ENCODE data around the gene MGA.

MGA gene

DNA sequence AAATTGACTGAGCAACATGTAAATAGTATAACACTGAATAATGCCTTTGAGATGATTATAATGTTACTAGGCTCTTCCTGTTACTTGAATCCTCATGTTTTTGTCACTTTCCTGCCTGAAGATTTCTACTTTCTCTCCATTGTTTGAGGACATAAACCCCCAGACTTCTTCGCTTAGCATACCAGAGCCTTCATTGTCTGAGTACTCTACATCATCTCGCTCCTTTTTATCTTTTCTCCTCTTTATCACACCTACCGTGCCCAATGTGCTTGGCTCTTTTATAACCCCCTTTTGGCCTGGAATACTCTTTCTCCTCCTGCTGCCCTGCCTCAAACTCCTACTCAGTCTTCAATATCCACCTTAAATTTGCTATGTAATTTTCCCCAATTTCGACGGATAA is 30.3 kb upstream of the MGA start:
- no peak overlapping the region for H3K4me3 ChIP-seq (replicated peaks; ENCODE audit: low read depth, low read length)
- TF ChIP-seq, protein P1, sequence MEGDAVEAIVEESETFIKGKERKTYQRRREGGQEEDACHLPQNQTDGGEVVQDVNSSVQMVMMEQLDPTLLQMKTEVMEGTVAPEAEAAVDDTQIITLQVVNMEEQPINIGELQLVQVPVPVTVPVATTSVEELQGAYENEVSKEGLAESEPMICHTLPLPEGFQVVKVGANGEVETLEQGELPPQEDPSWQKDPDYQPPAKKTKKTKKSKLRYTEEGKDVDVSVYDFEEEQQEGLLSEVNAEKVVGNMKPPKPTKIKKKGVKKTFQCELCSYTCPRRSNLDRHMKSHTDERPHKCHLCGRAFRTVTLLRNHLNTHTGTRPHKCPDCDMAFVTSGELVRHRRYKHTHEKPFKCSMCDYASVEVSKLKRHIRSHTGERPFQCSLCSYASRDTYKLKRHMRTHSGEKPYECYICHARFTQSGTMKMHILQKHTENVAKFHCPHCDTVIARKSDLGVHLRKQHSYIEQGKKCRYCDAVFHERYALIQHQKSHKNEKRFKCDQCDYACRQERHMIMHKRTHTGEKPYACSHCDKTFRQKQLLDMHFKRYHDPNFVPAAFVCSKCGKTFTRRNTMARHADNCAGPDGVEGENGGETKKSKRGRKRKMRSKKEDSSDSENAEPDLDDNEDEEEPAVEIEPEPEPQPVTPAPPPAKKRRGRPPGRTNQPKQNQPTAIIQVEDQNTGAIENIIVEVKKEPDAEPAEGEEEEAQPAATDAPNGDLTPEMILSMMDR (IDR thresholded peaks at IDR 0.05; ENCODE audit: low read length, missing control alignments): no peak
- no peak for DNase-seq (ENCODE audit: low read depth)

DNA sequence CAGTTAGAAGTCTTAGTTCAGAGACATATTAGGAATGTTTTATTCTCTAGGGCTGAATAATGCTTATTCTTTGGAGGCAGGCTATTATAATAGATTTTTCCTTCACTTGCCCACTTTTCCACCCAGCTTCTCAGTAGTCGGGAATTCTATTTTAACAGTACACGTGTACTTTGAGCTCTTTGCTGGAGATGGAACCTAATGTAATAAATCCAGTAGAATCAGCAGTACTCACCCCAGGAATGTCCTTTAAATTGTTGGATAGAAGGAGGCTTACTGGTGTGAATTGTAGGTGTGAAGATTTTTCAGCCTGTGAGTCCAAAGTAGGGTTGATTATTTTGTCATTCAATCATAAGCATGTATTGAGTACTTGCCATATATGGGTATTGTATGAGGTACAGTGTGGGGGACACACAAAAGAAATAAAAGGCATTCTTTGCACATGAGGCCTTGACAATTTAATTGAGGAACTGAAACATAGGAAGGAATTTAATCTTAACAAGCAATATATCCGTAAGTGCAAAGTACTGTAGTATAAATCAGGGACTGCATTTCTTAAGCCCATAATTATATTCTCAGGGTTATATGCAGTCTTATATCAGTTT is 29.5 kb upstream of the MGA start:
- TF ChIP-seq, protein P1 (IDR thresholded peaks at IDR 0.05; ENCODE audit: low read length, missing control alignments): no peak

DNA sequence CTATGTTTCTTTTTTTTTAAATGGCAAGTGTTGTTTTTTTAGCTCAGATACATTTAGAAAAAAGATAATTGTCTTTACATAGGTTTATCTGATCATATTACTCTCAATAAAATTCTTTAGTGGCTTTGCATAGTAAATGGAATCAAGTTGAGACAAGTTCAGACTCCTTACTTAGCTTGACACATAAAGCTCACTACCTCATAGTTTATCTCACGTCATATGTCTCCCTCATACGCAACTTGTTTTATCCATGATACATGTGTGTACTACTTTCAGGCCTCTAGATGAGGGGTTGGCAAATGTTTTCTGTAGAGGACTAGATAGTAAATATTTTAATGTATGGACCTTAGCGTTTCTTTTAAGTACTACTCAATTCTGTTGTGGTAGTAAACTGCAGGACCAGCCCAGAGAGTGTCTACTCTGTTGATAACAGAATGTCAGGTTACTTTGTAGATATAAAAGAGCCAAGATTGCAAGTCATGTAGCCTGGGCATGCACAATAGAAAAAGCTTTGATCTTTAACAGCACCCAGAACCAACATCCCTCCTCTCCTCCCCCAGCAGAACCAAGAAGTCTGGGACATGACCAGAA is 28.2 kb upstream of the MGA start:
- TF ChIP-seq, protein P1 (IDR thresholded peaks at IDR 0.05; ENCODE audit: low read length, missing control alignments): no peak
- DNase-seq (ENCODE audit: low read depth): no peak
- H3K4me3 ChIP-seq (replicated peaks; ENCODE audit: low read depth, low read length): no peak overlapping the region

More for the DNA sequence above, 29.5 kb upstream of the MGA start:
- H3K4me3 ChIP-seq (replicated peaks; ENCODE audit: low read depth, low read length): no peak overlapping the region
- DNase-seq (ENCODE audit: low read depth): no peak

DNA sequence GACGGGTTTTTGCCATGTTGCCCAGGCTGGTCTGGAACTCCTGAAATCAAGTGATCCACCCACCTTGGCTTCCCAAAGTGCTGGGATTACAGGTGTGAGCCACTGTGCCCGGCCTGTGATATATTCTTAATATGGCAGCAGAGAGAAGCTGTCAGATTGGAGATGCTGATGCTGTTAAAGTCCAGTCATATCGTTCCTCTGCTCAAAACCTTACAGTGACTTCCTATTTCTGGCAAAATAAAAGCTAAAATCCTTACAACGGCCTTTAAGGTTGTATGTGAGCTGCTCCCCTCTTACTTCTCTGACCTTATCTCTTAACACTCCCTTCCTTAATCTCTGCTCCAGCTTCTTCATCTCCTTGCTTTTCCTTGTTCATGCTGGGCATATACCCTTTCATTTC is 26.6 kb upstream of the MGA start:
- no peak overlapping the region for H3K4me3 ChIP-seq (replicated peaks; ENCODE audit: low read depth, low read length)
- TF ChIP-seq, protein P1 (IDR thresholded peaks at IDR 0.05; ENCODE audit: low read length, missing control alignments): no peak
- no peak for DNase-seq (ENCODE audit: low read depth)

DNA sequence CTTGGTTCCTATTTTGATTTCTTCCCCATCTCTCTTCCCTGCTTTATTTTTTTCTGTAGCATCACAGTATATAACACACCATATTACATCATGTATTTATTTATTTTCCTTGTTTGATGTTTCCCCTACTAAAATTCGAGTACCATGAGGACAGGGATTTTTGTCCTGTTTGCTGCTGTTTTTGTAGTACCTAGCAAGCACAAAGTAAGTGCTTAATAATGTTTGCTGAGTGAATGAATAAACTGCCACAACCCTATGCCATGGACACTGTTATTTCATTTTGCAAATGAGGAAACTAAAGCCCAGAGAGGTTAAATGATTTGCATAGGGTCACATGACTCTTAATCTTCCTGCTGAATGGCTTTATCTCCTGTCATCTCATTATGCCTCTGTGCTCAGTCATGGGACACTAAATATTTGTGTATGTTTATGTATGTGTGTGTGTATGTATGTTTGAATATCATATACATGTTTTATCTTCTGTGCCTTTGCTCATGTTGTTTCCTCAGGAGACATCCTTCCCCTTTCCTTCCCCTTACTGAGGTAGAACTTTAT is 26.1 kb upstream of the MGA start:
- no peak overlapping the region for H3K4me3 ChIP-seq (replicated peaks; ENCODE audit: low read depth, low read length)
- no peak for DNase-seq (ENCODE audit: low read depth)
- TF ChIP-seq, protein P1 (IDR thresholded peaks at IDR 0.05; ENCODE audit: low read length, missing control alignments): no peak

DNA sequence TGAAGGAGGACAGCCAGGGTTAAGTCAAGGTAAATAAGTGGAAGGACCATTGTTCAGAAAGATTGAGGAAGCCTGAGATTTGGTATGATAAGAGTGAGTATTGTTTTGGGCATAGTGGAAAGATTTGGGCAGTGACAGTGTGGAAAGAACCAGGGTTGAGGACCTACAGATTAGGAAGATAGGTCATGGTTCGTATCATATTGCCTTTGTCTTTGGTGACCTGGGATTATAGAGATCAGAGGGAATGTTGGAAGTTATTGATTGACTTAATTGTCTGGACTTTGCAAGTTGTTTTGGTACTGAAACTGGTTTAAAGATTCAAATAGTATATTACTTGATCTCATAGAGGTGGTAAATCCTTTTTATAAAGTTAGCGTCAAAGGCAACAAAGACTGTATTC is 23.1 kb upstream of the MGA start:
- no peak for DNase-seq (ENCODE audit: low read depth)
- no peak overlapping the region for H3K4me3 ChIP-seq (replicated peaks; ENCODE audit: low read depth, low read length)
- TF ChIP-seq, protein P1 (IDR thresholded peaks at IDR 0.05; ENCODE audit: low read length, missing control alignments): no peak

DNA sequence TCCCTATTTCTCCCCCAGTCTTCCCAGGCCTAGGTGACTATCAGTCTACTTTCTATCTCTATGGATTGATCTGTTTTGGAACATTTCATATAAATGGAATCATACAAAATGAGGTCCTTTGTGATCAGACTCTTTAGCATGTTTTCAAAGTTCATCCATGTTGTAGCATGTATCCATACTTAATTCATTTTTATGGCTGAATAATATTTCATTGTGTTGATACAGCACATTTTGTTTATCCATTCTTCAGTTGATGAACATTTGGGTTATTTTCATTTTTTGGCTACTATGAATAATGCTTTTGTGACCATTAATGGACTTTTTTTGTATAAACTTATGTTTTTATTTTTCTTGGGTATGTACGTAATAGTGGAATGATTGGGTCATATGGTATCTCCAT is 19.2 kb upstream of the MGA start:
- TF ChIP-seq, protein P1 (IDR thresholded peaks at IDR 0.05; ENCODE audit: low read length, missing control alignments): no peak
- H3K4me3 ChIP-seq (replicated peaks; ENCODE audit: low read depth, low read length): no peak overlapping the region
- DNase-seq (ENCODE audit: low read depth): no peak
